H9 (cell line): ENCODE measurements around the gene TBATA. TPM values are rescaled to one million over a fixed set of nuclear protein-coding genes. Genes with fewer than 3 reads are reported as not detected.

Experiments
- DNase-seq: peaks from one replicate; pipeline ENCODE4 v3.0.0-alpha.2; 2017
- H2AFZ ChIP-seq: one replicate; pipeline ENCODE4 v1.6.1; 2013; ENCODE audit warnings: mild to moderate bottlenecking, low read length, control low read depth, moderate library complexity
- H2AK5ac ChIP-seq: 2 replicates; pipeline ENCODE4 v1.6.1; 2013; ENCODE audit warnings: low read length, control low read depth, mixed read lengths; ENCODE audit not compliant: insufficient read length
- H2BK120ac ChIP-seq: one replicate; pipeline ENCODE4 v1.6.1; 2013; ENCODE audit warnings: low read depth, mild to moderate bottlenecking, low read length, control low read depth, inconsistent platforms; ENCODE audit not compliant: poor library complexity, severe bottlenecking
- H2BK12ac ChIP-seq: 2 replicates; pipeline ENCODE4 v1.6.1; 2013; ENCODE audit warnings: low read length, control low read depth, mixed read lengths, low read depth; ENCODE audit not compliant: insufficient read length
- H2BK15ac ChIP-seq: 2 replicates; pipeline ENCODE4 v1.6.1; 2013; ENCODE audit warnings: low read depth, low read length, control low read depth
- H2BK20ac ChIP-seq: one replicate; pipeline ENCODE4 v1.6.1; 2013; ENCODE audit warnings: low read depth, mild to moderate bottlenecking, low read length, control low read depth, inconsistent platforms; ENCODE audit not compliant: poor library complexity, severe bottlenecking
- H2BK5ac ChIP-seq: 2 replicates; pipeline ENCODE4 v1.6.1; 2013; ENCODE audit warnings: low read length, control low read depth, mixed read lengths; ENCODE audit not compliant: insufficient read length
- H3K14ac ChIP-seq: 2 replicates; pipeline ENCODE4 v1.6.1; 2013; ENCODE audit warnings: low read length, control low read depth; ENCODE audit not compliant: insufficient read depth
- H3K18ac ChIP-seq: 2 replicates; pipeline ENCODE4 v1.6.1; 2013; ENCODE audit warnings: low read depth, mild to moderate bottlenecking, mixed read lengths, low read length, control low read depth; ENCODE audit not compliant: insufficient read length
- H3K23ac ChIP-seq: 2 replicates; pipeline ENCODE4 v1.6.1; 2013; ENCODE audit warnings: low read length, control low read depth, mixed read lengths, low read depth; ENCODE audit not compliant: insufficient read length
- H3K23me2 ChIP-seq: 2 replicates; pipeline ENCODE4 v1.6.1; 2013; ENCODE audit warnings: low read depth, mild to moderate bottlenecking, mixed read lengths, low read length, control low read depth; ENCODE audit not compliant: insufficient read length, poor library complexity, severe bottlenecking
- H3K27ac ChIP-seq: 2 replicates; pipeline ENCODE4 v1.5.1; 2013; ENCODE audit warnings: low read length, control low read depth, mixed read lengths, low read depth; ENCODE audit not compliant: insufficient read length
- H3K27me3 ChIP-seq: 2 replicates; pipeline ENCODE4 v1.6.1; 2013; ENCODE audit warnings: low read length, control low read depth, inconsistent platforms; ENCODE audit not compliant: insufficient read depth
- H3K4ac ChIP-seq: 2 replicates; pipeline ENCODE4 v1.6.1; 2013; ENCODE audit warnings: low read depth, mild to moderate bottlenecking, control low read depth, inconsistent platforms, low read length, moderate library complexity
- H3K4me1 ChIP-seq: 2 replicates; pipeline ENCODE4 v1.6.1; 2013; ENCODE audit warnings: low read length, control low read depth, inconsistent platforms; ENCODE audit not compliant: insufficient read depth
- H3K4me2 ChIP-seq: 2 replicates; pipeline ENCODE4 v1.6.1; 2013; ENCODE audit warnings: low read length, control low read depth, mixed read lengths; ENCODE audit not compliant: insufficient read length, insufficient read depth
- H3K56ac ChIP-seq: 2 replicates; pipeline ENCODE4 v1.6.1; 2013; ENCODE audit warnings: low read depth, mild to moderate bottlenecking, mixed read lengths, low read length, control low read depth; ENCODE audit not compliant: insufficient read length
- H3K79me1 ChIP-seq: 2 replicates; pipeline ENCODE4 v1.6.1; 2013; ENCODE audit warnings: low read depth, mild to moderate bottlenecking, moderate library complexity, low read length, control low read depth, inconsistent platforms; ENCODE audit not compliant: insufficient read depth, poor library complexity, severe bottlenecking
- H3K79me2 ChIP-seq: 2 replicates; pipeline ENCODE4 v1.6.1; 2013; ENCODE audit warnings: low read length, control low read depth, inconsistent platforms; ENCODE audit not compliant: insufficient read depth
- H3K9ac ChIP-seq: 2 replicates; pipeline ENCODE4 v1.6.1; 2013; ENCODE audit warnings: low read length, control low read depth, mixed read lengths; ENCODE audit not compliant: insufficient read length; ENCODE audit errors: extremely low read depth
- H3K9me3 ChIP-seq: one replicate; pipeline ENCODE4 v1.6.1; 2013; ENCODE audit warnings: low read depth, low read length, inconsistent platforms; ENCODE audit not compliant: control insufficient read depth
- H3T11ph ChIP-seq: one replicate; pipeline ENCODE4 v1.6.1; 2013; ENCODE audit warnings: mild to moderate bottlenecking, low read length, control low read depth, inconsistent platforms
- H4K20me1 ChIP-seq: one replicate; pipeline ENCODE4 v1.6.1; 2013; ENCODE audit not compliant: control insufficient read depth, insufficient read length, insufficient read depth
- H4K5ac ChIP-seq: 2 replicates; pipeline ENCODE4 v1.6.1; 2013; ENCODE audit warnings: low read depth, mild to moderate bottlenecking, mixed read lengths, low read length, control low read depth; ENCODE audit not compliant: insufficient read length
- H4K8ac ChIP-seq: replicated peaks from 2 replicates; pipeline ENCODE4 v1.6.1; 2013; ENCODE audit warnings: low read length, control low read depth, mixed read lengths, low read depth; ENCODE audit not compliant: insufficient read length
- H4K91ac ChIP-seq: 2 replicates; pipeline ENCODE4 v1.6.1; 2013; ENCODE audit warnings: low read depth, mild to moderate bottlenecking, moderate library complexity, mixed read lengths, low read length, control low read depth; ENCODE audit not compliant: insufficient read length
- H3K27ac Mint-ChIP-seq, 3 experiments: 2 replicates in 2 of 3; 3 replicates in 1 of 3; pipeline ENCODE4 v1.8.0; 2020 to 2021; ENCODE audit warnings: mixed read lengths in 3 of 3, mild to moderate bottlenecking in 1 of 3, moderate library complexity in 1 of 3
- H3K27me3 Mint-ChIP-seq: 2 replicates; pipeline ENCODE4 v1.8.0; 2021; ENCODE audit warnings: low read depth, mild to moderate bottlenecking, moderate library complexity, mixed read lengths
- H3K36me3 Mint-ChIP-seq, 3 experiments: 2 replicates in 2 of 3; 3 replicates in 1 of 3; pipeline ENCODE4 v1.8.0; 2020 to 2021; ENCODE audit warnings: low read depth in 3 of 3, mixed read lengths in 3 of 3; ENCODE audit not compliant: insufficient read depth in 1 of 3
- H3K4me1 Mint-ChIP-seq, 2 experiments: 2 replicates each; pipeline ENCODE4 v1.8.0; 2020; ENCODE audit warnings: mixed read lengths in 2 of 2
- H3K4me3 Mint-ChIP-seq, 2 experiments: 2 replicates in 1 of 2; 3 replicates in 1 of 2; pipeline ENCODE4 v1.8.0; 2020 to 2021; ENCODE audit warnings: mild to moderate bottlenecking in 2 of 2, mixed read lengths in 2 of 2, moderate library complexity in 1 of 2
- H3K9me3 Mint-ChIP-seq, 2 experiments: 2 replicates in 1 of 2; 3 replicates in 1 of 2; pipeline ENCODE4 v1.8.0; 2020; ENCODE audit warnings: mild to moderate bottlenecking in 2 of 2, mixed read lengths in 2 of 2, moderate library complexity in 1 of 2
- CTCF ChIP-seq: fragments of 200-600 bp; sonication (generic); conservative IDR thresholded peaks from 3 replicates; pipeline ENCODE4 v1.8.0; 2021; ENCODE audit warnings: antibody characterized with exemption, mild to moderate bottlenecking
- WGBS: extraction: QIAGEN DNeasy Blood & Tissue Kit; methylation state at CpG from one replicate; pipeline ENCODE4 v1.1.7; 2013; ENCODE audit warnings: missing lambda C conversion rate, low lambda C conversion rate, mixed read lengths; ENCODE audit not compliant: insufficient read length; ENCODE audit errors: extremely low coverage; 5-methylcytosine and 5-hydroxymethylcytosine counted together
- total RNA-seq: library from RNA; stranded (reverse); gene quantifications from 2 replicates; pipeline ENCODE4 v1.2.1, GENCODE V29; 2021

TBATA gene
- total RNA-seq, 1 experiment from 2014 or later = not detected

- no peaks in the 10 kb centered on the region for H3K23me2 ChIP-seq
- DNase-seq = no peak
Measured at GRCh38 chr10:70751356-70751755, 33.8 kb downstream of the TBATA start.

More at GRCh38 chr10:70751356-70751755, 33.8 kb downstream of the TBATA start:
- H3K27me3 ChIP-seq = no peaks in the 10 kb centered on the region
- no peak overlapping the region for H3K27ac ChIP-seq
- H2BK5ac ChIP-seq = no peak overlapping the region
- H2AK5ac ChIP-seq = no peak overlapping the region
- no peak overlapping the region for H2BK15ac ChIP-seq
- WGBS = no CpG with 5 or more reads among the region's 9 CpGs
- Mint-ChIP-seq H3K36me3 (no peaks in the 10 kb centered on the region), H3K27me3 (no peaks in the 10 kb centered on the region), H3K27ac (no peak overlapping the region), H3K9me3 (no peaks in the 10 kb centered on the region), H3K4me3 (no peak overlapping the region), H3K4me1 (peaks cover 10 to 15% of the 10 kb centered on the region in 2 experiments)
- no peaks in the 10 kb centered on the region; the same call in 1 of the 2 replicates for H3K4me1 ChIP-seq
- no peak overlapping the region for H3K9ac ChIP-seq
- H2BK12ac ChIP-seq = no peak overlapping the region
- H4K8ac ChIP-seq = no peak overlapping the region
- H3K4me2 ChIP-seq = no peak overlapping the region
- no peaks in the 10 kb centered on the region for H4K20me1 ChIP-seq
- H3K14ac ChIP-seq = no peak overlapping the region; the same call in 1 of the 2 replicates
- no peak overlapping the region for H3K56ac ChIP-seq
- H3K79me2 ChIP-seq = no peaks in the 10 kb centered on the region
- H3K23ac ChIP-seq = no peak overlapping the region
- H3K18ac ChIP-seq = no peak overlapping the region
- H3K4ac ChIP-seq = no peak overlapping the region
- no peak overlapping the region for H2AFZ ChIP-seq
- H2BK120ac ChIP-seq = no peak overlapping the region
- no peak overlapping the region for H4K91ac ChIP-seq
- H3K79me1 ChIP-seq = no peaks in the 10 kb centered on the region
- no peak overlapping the region for H2BK20ac ChIP-seq
- H4K5ac ChIP-seq = no peak overlapping the region
- H3T11ph ChIP-seq = no peak overlapping the region
- no peak for TF ChIP-seq CTCF
- H3K9me3 ChIP-seq = no peaks in the 10 kb centered on the region
